GM10847 (cell line): ENCODE results near the gene FKBP2.

Experiments used
- POLR2A ChIP-seq: IDR thresholded peaks from 2 replicates; pipeline ENCODE4 v1.6.1; 2011; ENCODE audit not compliant: insufficient read length; ENCODE audit errors: extremely low read depth

The FKBP2 gene

DNA sequence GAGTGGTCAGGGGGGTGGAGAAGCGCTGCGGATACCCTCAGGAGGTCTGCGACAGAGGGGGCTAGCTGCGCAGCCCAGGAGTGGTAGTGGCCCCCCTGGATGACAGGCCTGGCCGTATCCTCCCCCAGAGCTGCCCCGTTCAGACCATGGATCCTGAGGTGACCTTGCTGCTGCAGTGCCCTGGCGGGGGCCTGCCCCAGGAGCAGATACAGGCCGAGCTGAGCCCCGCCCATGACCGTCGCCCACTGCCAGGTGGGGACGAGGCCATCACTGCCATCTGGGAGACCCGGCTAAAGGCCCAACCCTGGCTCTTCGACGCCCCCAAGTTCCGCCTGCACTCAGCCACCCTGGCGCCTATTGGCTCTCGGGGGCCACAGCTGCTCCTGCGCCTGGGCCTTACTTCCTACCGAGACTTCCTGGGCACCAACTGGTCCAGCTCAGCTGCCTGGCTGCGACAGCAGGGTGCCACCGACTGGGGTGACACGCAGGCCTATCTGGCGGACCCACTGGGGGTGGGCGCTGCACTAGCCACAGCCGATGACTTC lies 14.3 kb upstream of the FKBP2 start:
- TF ChIP-seq POLR2A, result peak; percentile 43

DNA sequence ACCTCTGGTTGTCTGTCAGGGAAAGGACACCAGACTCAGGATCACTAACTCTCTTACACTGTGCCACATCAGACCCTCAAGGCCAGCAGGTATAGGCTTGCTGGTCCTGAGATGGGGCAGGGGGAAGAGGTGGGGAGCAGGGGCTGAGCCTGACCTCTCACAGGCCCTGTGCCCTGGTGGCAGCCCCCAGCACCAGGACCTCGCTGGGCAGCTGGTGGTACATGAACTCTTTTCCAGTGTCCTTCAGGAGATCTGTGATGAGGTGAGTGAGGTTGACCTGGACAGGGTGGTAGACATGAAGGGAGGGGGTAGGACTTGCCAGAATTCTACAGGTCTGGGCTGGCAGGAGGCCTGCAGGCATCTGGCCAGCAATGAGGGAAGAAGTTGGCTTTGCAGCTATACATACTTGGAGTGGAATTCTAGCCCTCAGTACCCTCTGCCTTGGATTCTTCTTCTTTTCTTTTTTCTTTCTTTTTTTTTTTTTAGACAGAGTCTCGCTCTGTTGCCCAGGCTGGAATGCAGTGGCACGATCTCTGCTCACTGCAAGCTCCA lies 13.4 kb upstream of the FKBP2 start:
- TF ChIP-seq POLR2A, result no peak

DNA sequence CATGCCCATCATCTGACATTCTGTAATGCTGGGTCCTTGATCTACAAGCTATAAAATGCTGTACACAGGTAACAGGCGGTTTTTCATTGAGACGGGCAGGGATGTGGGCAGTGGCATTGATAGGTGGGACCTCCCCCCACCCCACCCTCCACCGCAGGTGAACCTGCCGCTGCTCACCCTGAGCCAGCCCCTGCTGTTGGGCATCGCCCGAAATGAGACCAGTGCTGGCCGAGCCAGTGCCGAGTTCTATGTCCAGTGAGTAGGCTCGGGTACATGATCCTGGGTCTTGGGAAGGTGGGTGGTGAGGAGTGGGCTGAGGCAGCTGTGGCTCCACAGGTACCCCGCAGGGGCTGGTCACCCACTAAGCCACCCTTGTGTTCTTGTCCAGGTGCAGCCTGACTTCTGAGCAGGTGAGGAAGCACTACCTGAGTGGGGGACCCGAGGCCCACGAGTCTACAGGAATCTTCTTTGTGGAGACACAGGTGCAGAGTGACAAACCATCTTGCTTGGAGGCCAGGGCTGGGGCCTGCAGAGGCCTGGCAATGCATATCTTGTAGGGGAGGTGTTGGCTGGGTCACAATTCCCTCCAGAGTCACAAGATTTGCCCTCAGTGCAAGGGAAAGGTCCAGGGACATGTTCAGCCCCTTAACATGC lies 11.7 kb upstream of the FKBP2 start:
- TF ChIP-seq POLR2A, result no peak

- TF ChIP-seq POLR2A, result no peak
Measured at GRCh38 chr11:64229744-64230170, 11.1 kb upstream of the FKBP2 start.

DNA sequence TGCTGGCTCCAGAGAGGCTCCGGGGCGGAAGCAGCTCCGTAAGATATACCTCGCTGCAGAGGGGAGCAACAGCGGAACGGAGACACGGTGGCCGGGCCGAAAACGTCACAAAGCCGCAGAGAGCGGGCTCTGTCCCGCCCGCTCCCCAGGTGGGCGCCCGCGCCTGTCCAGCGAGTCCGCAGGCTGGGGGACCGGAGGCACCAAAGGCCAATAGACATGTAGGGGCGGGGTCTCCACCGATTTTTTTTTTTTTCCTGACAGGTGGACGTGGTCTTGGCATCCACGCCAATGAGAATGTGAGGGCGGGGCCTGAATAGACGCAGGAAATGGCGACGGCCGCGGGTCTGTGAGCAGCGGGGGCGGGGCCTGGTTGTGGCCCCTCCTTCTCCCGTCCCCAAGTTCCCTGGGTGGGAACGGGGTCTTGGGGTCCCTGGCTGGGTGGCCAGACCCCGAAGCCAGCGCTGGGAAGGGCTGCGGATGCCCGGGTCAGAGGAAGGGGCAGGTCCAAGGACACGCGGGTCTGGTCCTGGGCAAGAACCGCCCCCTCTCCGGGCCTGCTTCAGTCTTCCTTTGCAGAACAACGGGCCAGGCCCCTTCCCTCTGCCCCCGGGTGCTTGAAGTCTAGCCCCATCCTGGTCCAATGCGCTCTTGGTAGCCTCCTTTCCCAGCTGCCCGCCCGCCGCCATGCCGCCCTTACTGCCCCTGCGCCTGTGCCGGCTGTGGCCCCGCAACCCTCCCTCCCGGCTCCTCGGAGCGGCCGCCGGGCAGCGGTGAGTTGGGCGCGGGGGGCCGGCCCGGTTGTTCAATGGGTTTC lies 10.5 kb upstream of the FKBP2 start, which contains the start of gene DNAJC4:
Gene DNAJC4, plus strand, starts transcription at position 378 of the 814 bp plus-strand sequence. Its CDS starts 307 bp downstream, at position 685.
- TF ChIP-seq POLR2A, result peak; percentile 57

DNA sequence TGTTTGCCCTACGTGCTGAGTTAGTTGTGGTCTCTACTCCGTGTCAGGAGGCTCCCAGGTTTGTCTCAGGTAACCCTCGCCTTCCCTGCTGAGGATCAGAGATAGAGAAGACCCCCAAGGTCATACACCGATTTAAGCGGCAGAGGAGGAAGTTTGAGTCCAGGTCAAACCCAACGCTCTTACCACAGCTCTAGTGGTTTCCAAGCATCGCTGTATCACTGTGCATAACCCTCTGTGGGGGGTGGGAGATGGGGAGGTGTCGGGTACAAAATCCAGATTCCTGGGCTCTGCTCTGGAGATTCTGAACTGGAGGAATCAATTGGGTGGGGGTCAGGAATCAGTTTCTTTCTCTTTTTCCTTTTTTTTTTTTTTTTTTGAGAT lies 9.9 kb upstream of the FKBP2 start:
- no peak for TF ChIP-seq POLR2A

- TF ChIP-seq POLR2A, result no peak
Measured at GRCh38 chr11:64231546-64231945, 9.3 kb upstream of the FKBP2 start.

- no peak for TF ChIP-seq POLR2A
Measured at GRCh38 chr11:64232182-64232966, 8.5 kb upstream of the FKBP2 start.

GRCh38 chr11:64232967-64233315 lies 8.0 kb upstream of the FKBP2 start:
- no peak for TF ChIP-seq POLR2A

DNA sequence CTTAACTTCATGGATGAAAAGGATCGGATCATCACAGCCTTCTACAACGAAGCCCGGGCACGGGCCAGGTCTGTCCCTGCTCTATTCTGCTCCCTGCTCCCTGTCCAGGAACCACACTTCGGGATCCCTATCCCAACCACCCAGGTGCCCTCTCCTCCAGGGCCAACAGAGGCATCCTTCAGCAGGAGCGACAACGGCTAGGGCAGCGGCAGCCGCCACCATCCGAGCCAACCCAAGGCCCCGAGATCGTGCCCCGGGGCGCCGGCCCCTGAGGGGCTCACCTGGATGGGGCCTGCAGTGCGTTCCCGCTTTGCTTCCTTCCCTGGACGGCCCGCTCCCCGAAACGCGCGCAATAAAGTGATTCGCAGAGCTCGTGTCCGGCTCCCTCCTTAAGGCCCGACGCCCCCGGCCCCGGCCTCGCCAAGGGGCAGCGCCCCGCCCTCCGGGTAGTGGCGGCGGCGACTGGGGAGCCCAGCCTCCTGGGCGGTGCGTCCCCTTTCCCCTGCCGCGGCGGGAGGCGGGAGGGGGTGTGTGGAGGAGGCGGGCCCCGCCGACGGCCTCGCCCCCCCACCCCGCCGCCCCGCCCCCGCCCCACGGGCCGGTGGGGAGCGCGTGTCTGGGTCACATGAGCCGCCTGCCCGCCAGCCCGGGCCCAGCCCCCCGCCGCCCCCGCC lies 6.8 kb upstream of the FKBP2 start, which contains the start of gene VEGFB:
Gene VEGFB, plus strand, starts transcription at position 672 of the 674 bp plus-strand sequence. CDS start 250 bp downstream, outside the sequence.
- peak; percentile 21 for TF ChIP-seq POLR2A

GRCh38 chr11:64234647-64235379 lies 6.1 kb upstream of the FKBP2 start:
- TF ChIP-seq POLR2A, result no peak

DNA sequence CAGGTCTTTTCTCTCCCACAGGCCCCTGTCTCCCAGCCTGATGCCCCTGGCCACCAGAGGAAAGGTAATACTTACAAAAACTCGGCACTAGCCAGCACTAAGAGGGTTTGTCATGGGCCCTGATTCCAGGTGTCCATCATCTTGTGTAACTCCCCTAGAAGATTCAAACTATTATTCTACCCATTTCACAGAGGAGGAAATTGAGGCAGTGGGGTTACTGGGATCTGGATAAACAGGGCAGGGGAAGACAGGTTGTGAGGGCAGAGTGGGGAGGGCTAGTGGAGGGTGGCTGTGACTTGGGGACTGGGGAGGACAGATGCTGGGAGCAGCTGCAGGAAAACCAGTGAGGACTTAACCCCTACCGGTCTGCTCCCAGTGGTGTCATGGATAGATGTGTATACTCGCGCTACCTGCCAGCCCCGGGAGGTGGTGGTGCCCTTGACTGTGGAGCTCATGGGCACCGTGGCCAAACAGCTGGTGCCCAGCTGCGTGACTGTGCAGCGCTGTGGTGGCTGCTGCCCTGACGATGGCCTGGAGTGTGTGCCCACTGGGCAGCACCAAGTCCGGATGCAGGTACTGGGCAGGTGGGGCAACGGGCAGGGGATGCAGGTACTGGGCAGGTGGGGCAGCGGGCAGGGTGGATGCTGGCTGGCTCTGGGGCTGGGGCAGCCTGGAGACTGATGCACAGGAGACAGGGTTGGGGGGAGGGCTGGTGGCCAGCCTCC lies 5.3 kb upstream of the FKBP2 start:
- no peak for TF ChIP-seq POLR2A

DNA sequence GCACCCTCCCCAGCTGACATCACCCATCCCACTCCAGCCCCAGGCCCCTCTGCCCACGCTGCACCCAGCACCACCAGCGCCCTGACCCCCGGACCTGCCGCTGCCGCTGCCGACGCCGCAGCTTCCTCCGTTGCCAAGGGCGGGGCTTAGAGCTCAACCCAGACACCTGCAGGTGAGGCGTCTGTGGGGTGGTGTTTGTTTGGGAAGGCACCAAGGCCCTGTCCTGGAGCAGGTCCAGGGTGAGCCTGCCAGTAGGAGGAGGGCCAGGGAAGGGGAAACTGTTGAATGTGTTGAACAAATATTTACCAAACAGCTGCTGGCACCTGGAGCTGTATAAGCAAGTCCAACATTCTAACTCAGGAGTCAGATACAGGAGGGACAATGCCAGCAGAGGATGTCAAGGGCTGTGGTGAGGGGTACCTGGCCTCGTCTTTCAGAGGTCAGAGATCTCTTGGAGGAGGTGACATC lies 3.4 kb upstream of the FKBP2 start:
- no peak for TF ChIP-seq POLR2A
